ENCODE data around the gene LTK.

The LTK gene

GRCh38 chr15:41495736-41496599, 17.7 kb downstream of the LTK start:
- DNase-seq: peak; percentile 45

- DNase-seq: no peak
Measured at GRCh38 chr15:41494922-41495735, 18.5 kb downstream of the LTK start.

GRCh38 chr15:41494190-41494921, 19.3 kb downstream of the LTK start:
- no peak for DNase-seq

- no peak for DNase-seq
Measured at GRCh38 chr15:41493902-41494189, 19.8 kb downstream of the LTK start.

- peak; percentile 59 for DNase-seq
Measured at GRCh38 chr15:41493205-41493901, 20.3 kb downstream of the LTK start, which contains the start of gene ITPKA. Gene ITPKA, plus strand, starts transcription at chr15:41493874. Its CDS starts 54 bp downstream, at chr15:41493928.

GRCh38 chr15:41492597-41493204, 20.9 kb downstream of the LTK start:
- no peak for DNase-seq

- no peak for DNase-seq
Measured at GRCh38 chr15:41491889-41492288, 21.7 kb downstream of the LTK start.

- DNase-seq: no peak
Measured at GRCh38 chr15:41490355-41490754, 23.3 kb downstream of the LTK start.

- DNase-seq: no peak
Measured at GRCh38 chr15:41489641-41490040, 24.0 kb downstream of the LTK start.

- no peak for DNase-seq
Measured at GRCh38 chr15:41487802-41488201, 25.8 kb downstream of the LTK start.

GRCh38 chr15:41487381-41487780, 26.2 kb downstream of the LTK start:
- no peak for DNase-seq

GRCh38 chr15:41486286-41486685, 27.3 kb downstream of the LTK start:
- no peak for DNase-seq

- DNase-seq: no peak
Measured at GRCh38 chr15:41484937-41485625, 28.5 kb downstream of the LTK start.

GRCh38 chr15:41483519-41483918, 30.1 kb downstream of the LTK start:
- DNase-seq: no peak

- no peak for DNase-seq
Measured at GRCh38 chr15:41483115-41483514, 30.5 kb downstream of the LTK start.

- DNase-seq: no peak
Measured at GRCh38 chr15:41482110-41482877, 31.3 kb downstream of the LTK start.

- no peak for DNase-seq
Measured at GRCh38 chr15:41480396-41481140, 33.1 kb downstream of the LTK start.

GRCh38 chr15:41476416-41477048, 37.1 kb downstream of the LTK start:
- DNase-seq: no peak

- no peak for DNase-seq
Measured at GRCh38 chr15:41474941-41475340, 38.7 kb downstream of the LTK start.

GRCh38 chr15:41474436-41474835, 39.2 kb downstream of the LTK start:
- no peak for DNase-seq
